NCI-H146 treated with DMSO at 0.1 percent for 48 hours (cell line): ENCODE results near the gene SPPL3.
A peak's percentile ranks its signal among the peaks of the same experiment; 100 is the strongest.

Experiments
- DNase-seq: peaks from one replicate; lab custom pipeline; 2025; ENCODE audit not compliant: unreplicated experiment; lab: John Stamatoyannopoulos, UW

The SPPL3 gene

DNA sequence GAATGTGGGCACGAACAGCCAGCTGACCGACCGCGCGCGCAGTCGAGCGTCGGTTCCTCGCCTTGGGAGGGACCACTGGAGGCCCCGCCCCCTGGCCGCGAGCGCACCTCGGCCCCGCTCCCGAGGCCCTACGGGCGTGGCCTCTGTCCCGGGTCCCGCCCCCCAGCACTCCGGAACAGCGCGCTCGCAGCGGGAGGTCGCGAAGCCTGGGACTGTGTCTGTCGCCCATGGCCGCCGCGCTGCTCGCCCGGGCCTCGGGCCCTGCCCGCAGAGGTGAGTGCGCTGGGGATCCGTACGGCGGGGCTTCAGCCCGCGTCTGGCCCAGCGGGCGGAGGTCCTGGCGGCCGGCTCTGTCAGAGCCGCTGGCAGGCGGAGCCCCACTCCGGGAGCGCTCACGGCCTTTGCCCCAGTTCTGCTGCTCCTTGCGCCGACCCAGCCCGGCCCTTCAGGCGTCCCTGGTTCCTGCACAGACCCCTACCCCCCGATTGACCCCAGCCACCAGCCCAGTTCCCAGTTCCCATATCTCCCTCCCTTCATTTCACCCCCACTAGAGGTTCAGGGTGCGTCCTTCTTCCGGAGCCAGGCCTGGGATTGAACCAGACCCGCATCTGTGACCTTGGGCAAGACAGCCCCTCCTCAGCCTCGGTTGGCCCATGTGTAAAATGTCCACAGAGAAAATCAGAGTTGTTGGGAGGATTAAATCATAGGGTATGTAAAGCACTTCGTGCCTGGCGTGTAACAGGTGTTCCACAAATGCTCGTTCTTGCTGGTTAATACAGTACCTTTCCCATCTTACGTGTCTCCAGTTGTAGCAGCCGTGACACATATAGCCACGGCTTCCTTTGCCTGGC lies 178.3 kb downstream of the SPPL3 start, which contains the start of gene ACADS:
Gene ACADS, plus strand, starts transcription at position 168 of the 851 bp plus-strand sequence. Its CDS starts 60 bp downstream, at position 228.
- peak; percentile 73 for DNase-seq

GRCh38 chr12:120725151-120725658 lies 179.0 kb downstream of the SPPL3 start:
- no peak for DNase-seq

DNA sequence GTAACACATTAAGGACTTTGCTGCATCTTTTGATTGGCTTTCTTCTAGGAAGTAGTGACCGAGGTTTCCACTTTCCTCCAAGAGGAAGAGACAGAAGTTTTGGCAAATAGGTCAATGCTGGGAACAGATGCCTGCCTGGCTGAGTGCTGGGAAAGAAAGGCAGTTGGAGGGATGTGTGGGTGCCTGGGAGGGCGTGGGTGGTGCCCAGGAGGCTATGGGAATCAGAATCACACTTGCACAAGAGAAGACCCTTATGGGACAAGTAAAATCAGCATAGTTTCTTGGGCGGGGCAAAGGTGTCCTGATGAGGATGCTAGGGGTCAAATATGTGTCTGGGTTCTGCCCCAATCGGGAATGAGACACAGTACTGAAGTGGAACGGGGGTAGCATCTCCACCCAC lies 179.4 kb downstream of the SPPL3 start:
- DNase-seq, result no peak

- no peak for DNase-seq
Observed at GRCh38 chr12:120722784-120723183, 181.4 kb downstream of the SPPL3 start.

DNA sequence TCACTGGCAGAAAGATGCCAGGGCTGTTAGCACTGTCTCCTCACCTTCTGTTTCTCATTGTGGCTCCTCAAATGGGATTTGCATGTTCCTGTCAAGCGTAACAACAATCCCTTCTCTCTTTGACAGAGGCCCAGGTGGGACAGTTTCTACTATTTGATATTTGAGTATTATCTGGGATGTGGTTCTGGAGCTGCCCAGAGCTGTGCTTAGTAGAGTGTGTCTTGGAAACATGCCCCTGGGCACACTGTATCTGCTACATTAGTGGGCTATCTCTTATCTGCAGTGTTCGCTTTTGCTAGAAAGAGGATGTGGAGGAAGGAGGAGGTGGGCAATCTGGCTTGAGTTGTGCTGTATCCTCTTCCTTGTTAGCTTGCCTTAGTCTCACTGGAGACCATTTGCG lies 182.3 kb downstream of the SPPL3 start:
- no peak for DNase-seq

DNA sequence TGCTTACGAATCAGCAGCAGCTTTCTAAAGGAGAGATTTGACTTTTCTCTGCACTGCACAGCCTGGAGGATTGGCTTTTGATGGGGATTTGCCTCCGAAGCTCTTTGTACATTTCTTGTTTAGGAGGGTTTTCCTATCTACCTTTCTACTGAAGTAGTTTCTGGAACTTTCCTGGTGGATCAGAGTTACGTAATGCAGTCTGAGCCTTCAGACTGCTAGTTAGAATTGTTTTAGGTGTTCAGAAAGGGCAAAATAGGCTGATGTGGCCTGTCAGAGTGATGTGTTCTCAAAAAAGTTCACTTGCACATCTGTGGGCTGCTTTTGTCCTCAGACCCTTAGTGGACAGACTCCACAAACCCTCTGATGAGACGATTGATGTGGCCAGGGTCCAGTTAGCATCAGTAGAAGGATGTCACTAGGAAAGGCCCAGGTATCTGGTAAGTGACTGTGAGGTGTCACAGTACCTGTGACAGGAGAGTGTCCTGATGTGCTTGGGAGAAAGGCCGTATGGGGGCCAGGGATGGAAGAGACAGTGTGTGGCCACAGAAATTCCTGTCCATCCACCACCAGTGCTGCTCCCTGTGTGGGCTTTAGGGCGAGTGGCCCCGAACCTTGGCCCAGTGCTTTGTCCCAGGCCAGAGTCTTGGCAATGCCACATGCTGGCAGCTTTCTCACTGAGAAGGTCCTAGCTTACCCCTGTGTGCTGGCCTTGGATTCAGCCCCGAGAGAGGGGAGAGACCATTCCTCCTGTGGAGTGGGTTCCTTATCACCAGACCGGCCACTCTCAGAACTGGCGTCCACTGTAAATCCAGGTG lies 183.0 kb downstream of the SPPL3 start:
- no peak for DNase-seq

GRCh38 chr12:120720234-120720986 lies 183.7 kb downstream of the SPPL3 start:
- no peak for DNase-seq

DNA sequence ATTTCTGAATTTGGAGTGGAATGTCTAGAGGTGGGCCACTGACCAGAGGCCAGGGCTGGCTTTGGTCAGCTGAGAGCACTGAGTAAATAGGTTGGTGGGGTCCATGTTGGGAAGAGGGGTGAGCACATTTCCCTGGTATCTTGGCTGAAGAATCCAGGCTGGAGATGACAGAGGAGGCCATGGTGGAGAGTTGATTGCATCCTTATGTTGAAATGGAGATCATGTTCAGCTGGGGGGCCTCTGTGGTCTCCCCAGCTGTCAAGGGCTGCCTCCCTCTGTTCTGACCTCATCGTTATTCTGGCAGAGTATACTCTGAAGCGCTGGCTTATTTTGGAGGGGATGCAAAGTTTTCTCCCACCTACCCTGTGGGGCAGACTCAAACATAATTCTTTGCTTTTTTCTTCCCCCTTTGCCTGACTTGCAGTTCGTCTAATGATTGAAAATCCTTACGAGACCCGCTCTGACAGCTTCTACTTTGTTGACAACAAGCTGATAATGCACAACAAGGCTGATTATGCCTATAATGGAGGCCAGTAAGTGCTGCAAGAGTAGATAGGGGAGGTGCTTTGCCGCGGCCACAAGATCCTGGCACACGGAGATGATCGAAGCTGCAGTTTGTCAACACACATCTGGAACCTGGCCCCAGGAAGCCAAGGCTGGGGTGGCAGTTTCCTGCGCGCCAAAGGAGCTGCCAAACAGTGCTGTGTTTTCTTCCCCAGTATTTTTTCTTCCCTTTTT lies 184.5 kb downstream of the SPPL3 start:
- no peak for DNase-seq

DNA sequence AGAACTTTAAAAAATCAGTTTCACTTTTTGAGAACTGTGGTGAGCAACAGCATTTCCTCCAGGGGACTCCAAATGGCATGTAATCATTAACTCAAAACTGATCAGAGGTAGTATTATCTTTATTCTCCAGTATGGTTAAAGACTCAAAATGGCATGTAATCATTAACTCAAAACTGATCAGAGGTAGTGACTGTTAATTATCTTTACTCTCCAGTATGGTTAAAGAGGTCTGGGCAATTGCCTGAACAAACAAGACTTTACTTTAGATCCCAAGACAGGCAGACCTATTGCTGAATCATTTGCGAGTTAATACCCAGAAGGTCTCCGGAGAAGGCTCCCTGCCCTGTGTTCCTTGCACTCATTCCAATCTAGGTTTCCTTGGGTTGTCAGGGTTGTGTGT lies 185.1 kb downstream of the SPPL3 start:
- DNase-seq, result no peak

DNA sequence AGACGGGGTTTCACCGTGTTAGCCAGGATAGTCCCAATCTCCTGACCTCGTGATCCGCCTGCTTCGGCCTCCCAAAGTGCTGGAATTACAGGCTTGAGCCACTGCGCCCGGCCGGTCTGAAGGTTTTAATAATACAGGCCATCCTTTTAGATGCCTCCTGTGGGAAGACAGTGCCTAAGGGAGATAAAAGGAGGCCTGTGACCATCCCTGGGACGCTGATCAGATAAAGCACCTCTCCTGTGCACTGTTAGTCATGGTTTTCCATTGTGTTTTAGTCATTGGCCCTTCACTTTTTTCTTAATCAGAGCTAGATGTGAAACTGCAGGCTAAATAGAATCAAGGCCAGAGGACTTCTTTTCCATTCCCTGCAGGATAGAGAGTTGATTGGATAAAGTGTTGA lies 186.1 kb downstream of the SPPL3 start:
- DNase-seq, result no peak

GRCh38 chr12:120713861-120714482 lies 190.2 kb downstream of the SPPL3 start:
- peak; percentile 61 for DNase-seq

GRCh38 chr12:120712610-120713009 lies 191.5 kb downstream of the SPPL3 start:
- no peak for DNase-seq
